Inflammatory macrophage (primary cell): ENCODE results near the gene RAE1.

Experiments used
- DNase-seq, 2 donors: peaks; one replicate each; pipeline ENCODE4 v3.0.0-alpha.2; 2020 to 2022

The RAE1 gene

DNA sequence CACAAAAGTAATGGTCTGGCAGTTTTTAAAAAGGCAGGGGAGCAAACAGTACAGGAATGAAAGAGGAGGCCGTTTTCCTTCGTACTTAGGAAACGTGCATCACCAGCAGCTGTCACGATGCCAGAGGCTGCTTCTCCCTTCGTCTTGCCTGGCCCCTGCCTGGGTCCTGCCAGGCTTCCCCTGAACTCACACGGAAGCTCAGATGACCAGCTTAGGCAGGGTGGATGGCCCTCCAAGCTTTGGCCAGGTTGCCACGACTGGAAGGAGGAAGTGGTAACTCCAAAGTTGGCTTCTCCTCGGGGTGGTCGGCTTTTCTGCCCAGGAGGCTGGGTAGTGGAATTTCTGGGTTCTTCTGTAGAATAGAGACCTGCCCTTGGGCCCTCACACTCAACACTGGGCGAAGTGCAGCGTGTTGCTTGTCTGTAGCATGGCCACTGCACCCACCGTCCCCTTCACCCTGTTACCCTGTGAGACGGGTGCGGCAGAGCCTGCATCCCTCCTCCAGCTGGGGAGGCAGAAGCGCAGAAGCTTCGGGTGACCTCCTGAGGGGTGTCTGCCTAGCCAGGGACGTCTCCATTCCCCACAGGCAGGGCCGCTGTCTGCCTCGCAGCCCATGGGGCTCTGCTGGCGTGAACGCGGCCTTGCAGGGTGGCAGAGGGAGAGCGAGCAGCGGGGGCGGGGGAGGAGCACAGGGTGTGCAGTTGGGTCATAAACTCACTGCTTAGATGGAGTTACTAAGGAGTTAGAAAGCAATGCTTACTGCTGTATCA is 21.7 kb downstream of the RAE1 start:
- no peak for DNase-seq

DNA sequence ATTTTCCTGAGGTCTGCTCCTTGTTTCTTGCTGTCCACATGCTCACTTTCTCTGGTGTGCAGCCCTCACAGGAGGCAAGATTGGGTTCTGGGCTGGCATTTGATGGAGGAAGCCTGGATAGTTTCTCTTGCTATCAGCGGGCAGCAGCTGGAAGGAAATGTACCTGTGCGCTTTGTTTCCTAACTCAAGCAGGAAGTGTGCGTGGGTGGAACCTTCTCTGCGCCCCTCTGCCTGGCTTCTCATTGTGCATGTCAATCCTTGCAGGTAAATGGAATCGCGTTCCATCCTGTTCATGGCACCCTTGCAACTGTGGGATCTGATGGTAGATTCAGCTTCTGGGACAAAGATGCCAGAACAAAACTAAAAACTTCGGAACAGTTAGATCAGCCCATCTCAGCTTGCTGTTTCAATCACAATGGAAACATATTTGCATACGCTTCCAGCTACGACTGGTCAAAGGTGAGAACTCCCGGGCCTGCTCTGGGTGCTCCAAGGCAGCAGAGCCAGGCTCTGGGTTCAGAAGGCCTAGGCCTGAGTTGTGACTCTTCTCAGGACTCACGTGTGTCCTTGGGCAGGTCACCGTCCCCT is 23.4 kb downstream of the RAE1 start:
- DNase-seq, result no peak

DNA sequence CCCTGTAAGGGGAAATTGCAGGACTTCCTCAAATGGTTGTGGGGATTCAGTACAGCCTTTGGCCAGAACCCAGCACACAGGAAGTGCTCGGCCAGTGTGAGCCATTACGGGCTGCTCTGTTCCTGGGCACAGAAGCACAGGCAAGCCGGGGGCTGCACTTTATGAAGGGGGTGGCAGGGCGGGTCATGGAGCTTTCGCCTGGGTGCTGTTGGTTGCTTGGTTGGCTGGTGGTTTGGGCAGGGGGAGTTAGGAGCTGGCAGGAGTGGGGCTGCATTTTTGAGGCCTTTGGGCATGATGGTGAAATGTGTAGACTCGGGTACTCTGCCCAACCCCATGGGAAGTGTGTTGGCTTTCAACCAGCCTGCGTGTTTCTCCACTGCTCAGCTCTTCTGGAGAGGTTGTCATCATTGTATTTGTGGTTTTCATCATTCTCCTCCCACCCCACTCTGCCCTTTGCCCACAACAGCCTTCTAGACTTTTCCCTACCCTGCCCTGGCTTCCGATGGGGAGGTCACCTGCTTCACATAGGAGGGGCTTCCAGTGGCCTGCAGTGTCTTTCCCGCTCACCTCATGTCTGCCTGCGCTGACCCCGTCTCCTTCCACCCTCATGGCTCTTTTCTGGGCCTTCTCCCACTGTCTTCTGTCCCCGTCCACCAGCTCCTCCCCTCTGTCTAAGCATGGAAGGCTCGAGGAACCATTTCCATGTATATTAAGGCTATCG is 24.0 kb downstream of the RAE1 start:
- DNase-seq, result peak; percentile 90 to 91

DNA sequence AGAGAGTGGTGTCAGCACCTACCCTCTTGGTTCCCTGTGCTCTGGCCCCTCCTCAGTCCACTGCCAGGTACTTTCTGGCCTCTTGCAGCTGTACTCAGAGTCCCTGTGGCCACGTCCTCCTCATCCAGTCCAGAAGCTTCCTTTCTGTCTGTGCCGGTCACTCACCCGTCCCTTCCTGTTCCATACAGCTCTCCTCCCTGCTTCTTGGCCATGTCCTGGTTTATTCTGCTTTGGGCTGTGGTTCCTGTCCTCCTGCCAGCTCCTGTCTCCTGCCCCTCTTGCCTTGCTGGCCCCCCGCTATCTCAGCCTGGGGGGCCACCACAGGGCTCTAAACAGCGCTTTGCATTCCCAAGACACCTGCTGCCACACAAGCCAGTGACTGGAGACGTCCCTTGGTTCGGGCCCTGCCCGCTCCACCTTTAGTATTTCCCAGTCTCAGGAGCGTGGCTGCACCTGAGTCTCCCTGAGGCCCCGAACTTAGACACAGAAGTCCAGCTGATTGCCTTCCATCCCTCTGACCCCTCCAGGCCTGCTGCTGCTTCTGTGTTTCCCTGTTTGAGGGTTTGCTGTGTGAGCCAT is 24.7 kb downstream of the RAE1 start:
- DNase-seq, result peak in 1 of 2 donors; percentile 22

DNA sequence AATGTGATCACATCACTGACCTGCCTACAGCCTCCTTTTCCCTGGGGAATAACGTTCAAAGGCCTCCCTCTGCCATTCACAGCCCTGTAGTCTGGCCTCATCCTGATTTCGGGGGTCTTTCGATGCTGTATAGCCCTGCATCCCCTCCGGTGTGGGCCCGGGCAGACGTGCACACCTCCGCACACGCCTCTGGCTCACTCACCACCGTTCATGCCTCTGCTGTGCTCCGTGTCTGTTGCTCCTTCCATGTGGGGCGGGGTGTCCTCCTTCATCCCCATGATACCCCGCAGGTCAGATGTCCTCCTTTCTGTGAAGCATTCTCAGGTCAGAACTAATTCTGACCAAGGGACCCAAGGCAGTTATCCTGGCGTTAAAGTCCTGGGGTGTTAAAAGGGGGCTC is 26.3 kb downstream of the RAE1 start:
- no peak for DNase-seq

DNA sequence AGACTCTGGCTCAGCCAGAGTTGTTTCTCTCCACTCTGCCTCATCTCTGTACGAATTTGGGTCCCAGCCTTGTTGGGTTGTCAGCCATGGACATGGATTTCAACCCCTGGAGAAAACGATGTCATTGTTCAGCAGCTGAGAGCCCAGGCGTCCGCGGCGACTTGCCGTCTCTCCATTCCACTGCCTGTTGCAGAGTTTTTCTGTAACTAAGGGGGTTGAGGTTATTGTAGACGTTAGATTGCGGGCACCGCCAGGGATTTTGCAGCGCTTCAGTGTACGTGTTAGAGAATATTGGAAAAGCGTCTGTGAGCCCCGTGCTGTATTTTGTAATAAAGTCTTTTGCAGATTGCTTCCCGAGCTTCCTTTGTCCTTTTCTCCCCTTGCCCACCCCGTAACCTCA is 27.1 kb downstream of the RAE1 start:
- no peak for DNase-seq

DNA sequence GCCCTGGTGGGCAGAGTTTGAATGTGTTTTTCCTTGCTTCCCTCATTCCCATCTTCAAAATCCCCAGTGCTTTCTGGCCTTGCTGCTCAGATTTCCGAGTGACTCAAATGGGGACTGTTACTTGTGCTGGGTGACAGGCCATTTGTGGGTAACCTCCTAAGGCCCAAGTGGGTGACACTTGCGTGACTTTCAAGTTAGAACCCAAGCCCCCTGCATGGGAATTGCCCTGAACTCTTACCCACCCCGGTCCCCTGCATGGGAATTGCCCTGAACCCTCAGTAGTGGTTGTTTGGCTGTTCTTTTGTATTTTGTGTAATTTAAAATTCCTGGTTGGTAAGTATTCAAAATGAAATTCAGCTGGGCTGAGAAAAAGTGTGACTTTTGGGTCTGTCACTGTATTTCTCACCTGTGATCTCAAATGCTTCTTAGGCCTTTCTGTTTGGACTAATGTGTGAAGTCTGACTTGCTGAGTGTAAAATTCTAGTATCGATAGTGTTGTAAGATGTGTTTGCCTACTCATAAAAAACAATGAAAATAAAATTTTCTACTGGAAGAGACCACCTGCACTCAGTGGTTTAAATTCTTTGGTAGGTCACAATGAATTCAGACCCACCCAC is 27.7 kb downstream of the RAE1 start:
- DNase-seq, result no peak

DNA sequence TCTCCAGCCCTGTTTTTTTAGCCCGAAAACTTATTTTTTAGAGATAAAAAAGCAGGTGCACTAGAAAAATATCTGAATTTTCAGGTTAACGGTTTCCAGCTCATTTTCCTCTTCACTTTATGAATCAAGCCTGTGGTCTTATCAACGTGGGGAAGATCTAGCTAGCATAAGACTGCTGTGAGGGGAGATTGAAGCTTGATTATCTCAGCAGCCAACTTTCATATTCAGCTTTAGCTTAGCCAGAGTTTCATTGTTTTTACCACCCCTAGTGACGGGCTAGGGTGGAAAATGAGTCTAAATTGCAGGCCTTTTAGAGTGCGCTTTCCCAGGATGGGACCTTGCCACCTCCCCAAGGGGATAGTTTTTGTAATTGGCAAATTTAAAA is 28.2 kb downstream of the RAE1 start:
- DNase-seq, result no peak

DNA sequence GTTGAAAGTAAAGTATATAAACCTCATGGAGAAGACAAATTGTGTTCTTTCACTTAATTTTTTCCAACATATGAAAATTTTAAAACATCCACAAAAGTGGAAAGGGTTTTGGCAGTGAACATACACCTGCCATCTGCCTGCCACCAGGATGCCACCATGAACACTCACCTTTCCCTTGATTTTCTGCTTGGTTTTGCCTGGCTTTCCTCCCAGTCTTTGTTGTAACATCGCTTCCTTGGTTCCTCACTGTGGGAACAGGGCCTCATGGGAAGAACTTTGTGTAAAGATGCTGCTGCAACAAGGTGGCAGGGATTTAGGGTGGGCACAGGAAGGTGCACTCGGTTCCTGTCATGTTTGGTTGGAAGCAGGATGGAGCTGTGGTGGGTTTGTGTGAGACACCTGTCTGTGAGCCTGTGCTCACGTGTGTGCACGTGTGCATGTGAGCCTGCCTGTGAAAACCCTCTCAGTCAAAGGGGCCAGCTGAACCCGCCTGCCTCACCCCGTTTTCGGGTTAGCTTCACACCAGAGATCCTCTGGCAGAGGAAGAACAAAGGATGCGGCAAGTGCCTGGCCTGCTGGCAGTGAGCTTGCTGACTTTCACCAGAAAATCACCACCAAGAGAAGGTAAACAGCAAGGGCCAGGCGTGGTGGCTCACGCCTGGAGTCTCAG is 29.2 kb downstream of the RAE1 start:
- DNase-seq, result no peak

DNA sequence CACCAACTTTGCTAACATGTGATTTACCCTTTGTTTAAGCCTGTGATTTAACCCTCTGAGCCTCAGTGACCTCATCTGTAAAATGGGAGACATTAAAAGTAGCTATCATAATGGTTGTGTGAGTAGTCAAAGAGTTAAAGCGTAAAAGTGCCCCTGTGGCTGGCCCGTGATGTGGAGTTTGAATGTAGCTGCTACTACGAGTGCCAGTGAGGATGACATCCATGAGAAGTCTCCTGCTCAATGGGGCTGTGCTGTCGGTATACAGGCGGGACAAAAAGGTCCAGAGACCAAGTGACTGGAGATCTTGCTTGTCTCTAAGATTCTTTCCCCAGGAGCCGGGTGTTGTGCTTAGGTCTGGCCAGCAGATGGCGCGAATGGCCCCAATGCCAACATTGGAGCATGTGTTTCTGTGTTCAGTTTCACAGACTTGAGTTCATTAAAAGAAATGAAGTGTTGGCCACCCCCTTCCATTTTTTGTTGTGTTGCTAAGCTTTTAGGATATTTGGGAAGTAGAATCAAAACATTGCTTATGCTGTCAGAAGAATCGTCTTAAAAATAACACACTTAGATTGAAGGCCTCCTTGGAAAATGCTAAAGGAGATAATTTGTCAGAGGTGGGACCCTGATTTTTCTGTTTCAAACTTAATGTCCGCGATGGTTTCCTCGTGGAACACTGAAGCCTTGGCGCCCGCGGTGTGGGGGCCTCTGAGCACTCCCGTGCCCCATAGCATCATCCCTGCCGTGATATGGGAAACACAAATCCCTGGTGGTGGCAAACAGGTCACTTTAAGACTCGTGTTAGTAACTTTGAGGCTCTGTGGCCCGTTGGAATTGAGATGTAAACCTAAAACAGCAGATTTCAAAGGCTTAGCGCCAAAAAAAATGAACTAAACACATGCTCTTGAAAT is 30.8 kb downstream of the RAE1 start:
- peak; percentile 82 to 89 for DNase-seq

DNA sequence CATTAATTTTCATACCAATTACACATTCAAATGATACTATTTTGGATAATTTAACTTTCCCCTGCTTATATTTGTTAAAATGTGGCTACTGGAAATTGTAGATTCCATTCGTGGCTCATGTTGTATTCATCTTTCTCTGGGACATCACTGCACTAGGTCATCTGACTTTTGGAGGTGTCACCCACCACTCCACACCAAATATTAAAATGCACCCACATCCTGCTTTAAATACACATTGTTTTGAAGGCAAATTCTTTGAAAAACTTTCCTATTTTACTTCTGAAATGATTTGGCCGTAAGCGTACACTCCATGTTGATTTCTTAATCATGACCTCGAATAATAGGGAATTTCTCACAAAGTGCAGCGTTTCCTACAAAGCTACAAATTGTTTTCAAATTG is 31.5 kb downstream of the RAE1 start:
- DNase-seq, result no peak

DNA sequence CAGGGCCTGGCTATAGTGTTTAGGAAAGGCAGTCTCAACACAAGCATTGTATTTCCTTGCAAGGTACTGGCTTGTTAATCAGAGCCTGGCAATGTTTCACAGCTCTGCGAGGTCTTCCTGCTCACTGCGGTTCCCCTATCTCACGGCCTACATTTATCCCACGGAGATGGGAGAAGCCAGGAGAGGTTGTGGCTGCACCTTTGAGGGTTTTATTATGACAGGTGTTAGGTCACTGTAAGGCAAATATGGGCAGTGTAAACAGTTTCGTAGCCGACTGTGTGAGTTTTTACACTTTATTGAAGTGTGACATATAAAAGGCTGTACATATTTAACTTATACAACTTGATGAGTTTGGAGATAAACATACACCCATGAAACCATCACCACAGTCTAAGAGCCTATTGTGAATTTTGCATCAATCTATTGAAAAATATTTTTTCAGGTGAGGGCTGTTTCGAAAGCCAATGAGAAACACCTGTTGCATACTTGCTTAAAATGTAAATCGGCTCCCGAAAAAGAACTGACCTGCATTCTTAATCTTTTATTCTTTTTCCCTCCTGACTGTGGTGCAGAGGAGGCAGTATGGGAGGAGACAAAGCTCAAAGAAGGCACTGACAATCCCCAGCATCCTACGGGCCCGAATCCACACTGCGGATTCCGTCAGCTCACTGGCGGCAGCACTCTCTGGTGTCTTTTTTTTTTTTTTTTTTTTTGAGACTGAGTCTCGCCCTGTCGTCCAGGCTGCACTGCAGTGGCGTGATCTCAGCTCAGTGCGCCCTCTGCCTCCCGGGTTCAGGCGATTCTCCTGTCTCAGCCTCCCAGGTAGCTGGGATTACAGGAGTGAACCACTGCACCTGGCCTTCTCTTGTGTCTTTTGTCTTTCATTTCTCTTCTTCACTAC is 32.6 kb downstream of the RAE1 start:
- DNase-seq, result no peak

DNA sequence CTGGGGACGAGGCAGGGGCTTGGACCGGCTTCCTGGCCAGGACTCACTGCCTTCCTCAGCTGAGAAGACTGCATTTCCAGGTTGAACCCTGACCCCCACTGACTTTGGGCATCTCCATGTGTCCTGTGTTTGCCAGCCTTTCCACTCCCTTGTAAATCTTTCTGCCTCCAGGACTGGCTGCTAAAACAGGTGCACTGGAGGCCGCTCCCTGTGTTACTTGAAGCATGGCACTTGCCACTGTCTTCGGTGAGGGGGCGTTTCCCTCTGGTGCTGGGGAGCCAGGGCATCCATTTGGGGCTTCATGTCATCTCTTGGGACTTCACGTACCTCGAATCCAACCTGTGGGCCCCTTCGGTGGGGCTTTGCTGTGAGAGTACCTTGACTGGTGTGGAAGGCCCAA is 33.4 kb downstream of the RAE1 start:
- no peak for DNase-seq

DNA sequence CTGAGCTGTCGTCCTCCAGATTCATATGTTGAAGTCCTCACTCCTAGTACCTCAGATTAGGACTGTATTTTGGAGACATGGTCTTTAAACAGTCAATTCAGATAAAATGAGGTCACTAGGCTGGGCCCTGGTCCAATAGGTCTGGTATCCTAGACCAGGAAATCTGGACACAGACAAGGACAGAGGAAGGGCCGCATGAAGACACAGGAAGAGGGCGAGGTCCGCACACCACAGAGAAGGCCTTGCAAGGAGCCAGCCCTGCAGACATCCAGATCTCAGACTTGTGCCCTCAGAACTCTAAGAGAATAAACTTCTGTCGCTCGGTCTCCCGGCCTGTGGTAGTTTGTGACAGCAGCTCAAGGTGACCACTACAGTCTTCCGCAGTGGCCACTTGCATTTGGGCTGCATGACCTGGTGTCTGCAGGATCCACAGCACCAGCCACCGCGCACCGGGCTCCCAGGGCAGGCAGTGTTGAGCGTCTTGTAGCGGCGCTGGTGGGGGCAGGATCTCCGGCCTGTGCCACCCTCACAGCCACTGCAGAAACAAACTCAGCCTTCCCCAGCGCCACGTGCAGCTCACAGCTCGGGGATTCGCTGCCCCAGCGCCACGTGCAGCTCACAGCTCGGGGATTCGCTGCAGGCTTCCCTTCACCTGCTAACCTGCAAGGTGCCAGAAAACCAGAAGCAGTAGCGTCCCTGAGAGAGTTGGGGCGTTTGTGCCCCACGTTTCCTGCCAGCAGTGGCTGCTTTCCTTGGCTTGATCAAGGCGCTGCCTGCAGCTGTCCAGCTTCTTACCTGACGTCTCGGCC is 34.1 kb downstream of the RAE1 start:
- DNase-seq, result no peak

DNA sequence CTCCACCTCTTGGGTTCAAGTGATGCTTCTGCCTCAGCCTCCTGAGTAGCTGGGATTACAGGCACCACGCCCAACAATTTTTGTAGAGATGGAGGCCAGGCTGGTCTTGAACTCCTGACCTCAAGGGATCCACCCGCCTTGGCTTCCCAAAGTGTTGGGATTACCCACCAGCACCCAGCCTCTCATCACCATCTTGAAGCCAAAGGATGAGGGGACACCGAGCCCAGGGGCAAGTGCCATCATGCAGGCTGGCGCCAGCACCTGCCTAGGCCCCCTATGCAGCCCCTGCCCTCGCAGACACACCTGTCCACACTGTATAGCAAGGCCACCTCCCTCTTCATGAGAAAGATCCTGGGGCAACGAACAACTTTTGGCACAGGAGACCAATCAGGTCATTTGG is 34.9 kb downstream of the RAE1 start:
- DNase-seq, result no peak

DNA sequence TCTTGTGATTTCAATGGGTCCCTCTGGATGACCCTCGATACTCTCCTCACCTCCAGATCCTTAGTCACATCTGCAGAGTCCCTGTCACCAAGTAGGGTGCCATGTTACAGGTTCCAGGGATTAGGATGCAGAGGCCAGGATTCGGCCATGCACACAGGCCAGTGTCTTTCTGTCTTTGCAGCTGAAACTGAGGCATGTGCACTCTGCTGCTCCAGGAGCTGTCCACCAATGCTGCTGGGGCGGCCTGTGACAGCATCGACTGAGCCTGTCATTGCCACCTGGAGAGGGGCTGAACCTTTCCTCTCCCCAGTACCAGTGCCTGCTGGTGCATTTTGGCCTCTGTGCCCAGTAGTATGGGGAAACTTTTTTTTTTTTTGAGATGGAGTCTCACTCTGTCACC is 35.7 kb downstream of the RAE1 start:
- DNase-seq, result no peak

DNA sequence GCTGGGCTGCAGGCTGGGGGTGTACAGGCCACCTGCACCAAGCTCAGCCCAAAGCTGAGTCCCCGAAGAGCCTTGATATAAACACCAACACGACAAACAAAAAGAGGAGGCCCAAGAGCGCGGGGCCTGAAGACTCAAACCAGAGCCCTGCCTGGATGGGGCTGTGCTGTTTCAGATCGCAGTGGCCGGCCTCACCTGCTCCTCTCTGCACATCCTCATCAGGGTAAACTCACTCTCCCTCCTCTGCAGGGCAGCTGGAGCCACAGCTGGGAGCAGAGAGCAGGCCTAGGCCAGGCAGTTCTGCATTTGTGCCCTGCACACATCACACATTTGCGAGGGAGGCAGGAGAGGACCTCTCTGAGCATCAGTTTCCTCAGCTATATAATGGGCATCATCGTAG is 36.4 kb downstream of the RAE1 start:
- DNase-seq, result no peak

DNA sequence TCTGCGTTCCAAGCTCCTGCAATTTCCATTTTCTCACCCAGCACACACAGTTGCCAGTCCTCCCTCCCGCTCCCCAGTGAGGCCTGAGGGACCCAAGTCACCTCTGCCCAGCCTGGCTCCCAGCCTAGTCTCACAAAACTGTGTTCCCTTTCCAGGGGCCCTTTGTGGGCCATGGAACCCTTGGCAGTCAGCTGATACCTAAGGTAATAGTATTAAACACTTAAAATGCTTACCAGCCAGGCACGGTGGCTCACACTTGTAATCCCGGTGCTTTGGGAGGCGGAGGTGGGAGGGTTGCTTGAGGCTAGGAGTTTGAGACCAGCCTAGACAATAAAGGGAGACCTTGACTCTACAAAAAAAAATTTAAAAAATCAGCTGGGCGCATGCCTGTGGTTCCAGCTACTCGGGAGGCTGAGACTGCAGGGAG is 36.9 kb downstream of the RAE1 start:
- no peak for DNase-seq

DNA sequence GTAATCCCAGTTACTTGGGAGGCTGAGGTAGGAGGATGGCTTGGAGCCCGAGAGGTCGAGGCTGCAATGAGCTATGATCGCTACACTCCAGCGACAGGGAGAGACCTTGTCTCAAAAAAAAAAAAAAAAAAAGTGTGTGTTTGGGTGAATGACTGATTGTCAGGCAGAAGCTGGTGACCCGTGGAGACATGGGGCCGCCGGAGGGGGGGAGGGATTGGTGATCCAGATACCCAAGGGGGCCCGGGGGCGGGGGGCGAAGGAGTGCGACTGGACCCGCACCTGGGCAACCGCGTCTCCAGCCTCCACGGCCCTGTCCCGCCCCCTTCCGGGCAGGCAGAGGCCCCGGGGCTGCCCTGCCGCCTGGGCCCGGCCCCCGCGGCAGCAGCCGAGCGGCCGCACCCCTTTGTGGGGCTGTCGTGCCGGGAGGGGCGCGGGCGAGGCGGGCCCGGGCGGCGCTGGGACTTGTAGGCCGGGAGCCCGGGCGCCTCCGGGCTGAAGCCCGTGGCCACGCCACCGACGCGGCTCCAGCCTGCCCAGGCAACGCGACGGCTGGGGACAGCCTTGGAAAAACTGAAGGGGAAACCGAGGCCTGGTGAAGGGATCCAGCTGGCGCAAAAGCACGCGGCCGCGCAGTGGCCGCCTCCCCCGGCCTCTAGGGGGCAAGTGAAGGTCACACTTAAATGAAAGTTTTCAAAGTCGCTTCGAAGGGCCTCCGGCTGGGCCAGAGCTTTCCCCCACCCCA is 38.1 kb downstream of the RAE1 start:
- peak; percentile 42 to 63 for DNase-seq
